K562 (cell line): ENCODE measurements around the gene CREB3L2. TPM values are rescaled to one million over a fixed set of nuclear protein-coding genes. Genes with fewer than 3 reads are reported as not detected.

ENCODE experiments used
- ATAC-seq: fragments of 200-7000 bp; cut with Tn5 transposase; 3 replicates; pipeline ENCODE4 v1.9.1; 2020; ENCODE audit warnings: moderate library complexity
- BruUV-seq: library from RNA; stranded (reverse); fragments of 400-500 nt; replicated peaks from 2 replicates; lab custom pipeline; 2021; lab: Mats Ljungman, UMichigan
- CTCF ChIA-PET: fragments of 300-600 bp; formaldehyde crosslinking; extraction: SDS; loops from one replicate; lab custom pipeline; 2021; ENCODE audit warnings: low intra/inter-chr PET ratio; lab: Yijun Ruan, JAX
- POLR2A ChIA-PET: fragments of 300-600, 350-650 bp; sonication (Branson Sonifier 250); formaldehyde crosslinking; extraction: SDS; loops from one replicate; lab custom pipeline; 2021; ENCODE audit warnings: antibody characterized with exemption, inconsistent platforms; lab: Yijun Ruan, JAX
- DNase-seq, 4 experiments: peaks; one replicate each; pipeline versions ENCODE4 v3.0.0 to v3.0.0-alpha.2; 2011 to 2018; ENCODE audit warnings: low spot score in 3 of 4, mixed read lengths in 3 of 4; ENCODE audit errors: extremely low read depth in 1 of 4
- FAIRE-seq: peaks from 2 replicates; lab custom pipeline; 2011; peaks lifted over from hg19 to GRCh38; lab: Jason Lieb, UNC
- H2AFZ ChIP-seq: 2 replicates; pipeline ENCODE4 v1.6.0; 2011; ENCODE audit warnings: low read depth, low read length, control low read depth, inconsistent platforms
- H3K27ac ChIP-seq: fragments of 200-600 bp; 3 replicates; pipeline ENCODE4 v1.8.0; 2011; ENCODE audit warnings: low read depth, mild to moderate bottlenecking, control low read depth, inconsistent platforms, low read length, moderate library complexity, mixed read lengths; ENCODE audit errors: extremely low read depth
- H3K27me3 ChIP-seq, 2 experiments: fragments of 300-600 bp in 1 of 2; 2 replicates in 1 of 2; 3 replicates in 1 of 2; pipeline versions ENCODE4 v1.6.0 to v1.8.0; 2011; ENCODE audit warnings: inconsistent platforms in 2 of 2, low read length in 2 of 2, mild to moderate bottlenecking in 1 of 2, mixed read lengths in 1 of 2, moderate library complexity in 1 of 2; ENCODE audit not compliant: control insufficient read depth in 2 of 2, insufficient read depth in 2 of 2
- H3K36me3 ChIP-seq: fragments of 300-600 bp; 3 replicates; pipeline ENCODE4 v1.8.0; 2011; ENCODE audit warnings: mild to moderate bottlenecking, low read length, inconsistent platforms; ENCODE audit not compliant: control insufficient read depth, insufficient read depth
- H3K4me1 ChIP-seq, 2 experiments: fragments of 200-600 bp in 1 of 2; replicated peaks in 1 of 2; 2 replicates in 1 of 2; 3 replicates in 1 of 2; pipeline versions ENCODE4 v1.5.1 to v1.8.0; 2011; ENCODE audit warnings: inconsistent platforms in 2 of 2, low read length in 2 of 2, mild to moderate bottlenecking in 1 of 2, mixed read lengths in 1 of 2, moderate library complexity in 1 of 2; ENCODE audit not compliant: control insufficient read depth in 2 of 2, insufficient read depth in 2 of 2
- H3K4me2 ChIP-seq: 2 replicates; pipeline ENCODE4 v1.6.1; 2011; ENCODE audit warnings: low read length, control low read depth, inconsistent platforms, mixed read lengths; ENCODE audit not compliant: insufficient read depth
- H3K4me3 ChIP-seq: fragments of 200-600 bp; sonication (generic), shearing (Covaris generic); 2 replicates; pipeline ENCODE4 v1.5.1; 2016; ENCODE audit warnings: control low read depth, inconsistent platforms
- H3K79me2 ChIP-seq: fragments of 200-600 bp; 3 replicates; pipeline ENCODE4 v1.8.0; 2011; ENCODE audit warnings: low read length, inconsistent platforms; ENCODE audit not compliant: control insufficient read depth, insufficient read depth
- H3K9ac ChIP-seq, 2 experiments: 2 replicates each; pipeline versions ENCODE4 v1.6.0 to v1.6.1; 2011; ENCODE audit warnings: low read depth in 2 of 2, low read length in 2 of 2, control low read depth in 1 of 2, inconsistent platforms in 1 of 2, mild to moderate bottlenecking in 1 of 2, mixed read lengths in 1 of 2; ENCODE audit not compliant: insufficient read depth in 1 of 2
- H3K9me1 ChIP-seq: one replicate; pipeline ENCODE4 v1.6.0; 2011; ENCODE audit warnings: inconsistent platforms, mild to moderate bottlenecking, low read length, moderate library complexity; ENCODE audit not compliant: control insufficient read depth, insufficient read depth
- H3K9me3 ChIP-seq: replicated peaks from 2 replicates; pipeline ENCODE4 v1.5.1; 2011; ENCODE audit warnings: low read depth, low read length, inconsistent platforms; ENCODE audit not compliant: control insufficient read depth, insufficient read depth
- H4K20me1 ChIP-seq: replicated peaks from 2 replicates; pipeline ENCODE4 v1.6.1; 2011; ENCODE audit warnings: low read length, inconsistent platforms, mixed read lengths; ENCODE audit not compliant: control insufficient read depth, insufficient read depth
- DEAF1 ChIP-seq: fragments of 450-650 bp; formaldehyde crosslinking; IDR thresholded peaks from 2 replicates; pipeline ENCODE4 v1.4.0; 2020; ENCODE audit warnings: mild to moderate bottlenecking, moderate library complexity
- E2F6 ChIP-seq, 2 experiments: IDR thresholded peaks; 2 replicates each; pipeline ENCODE4 v1.6.1; 2011; ENCODE audit warnings: borderline replicate concordance in 1 of 2, control low read depth in 1 of 2, low read depth in 1 of 2, low read length in 1 of 2, mild to moderate bottlenecking in 1 of 2, mixed read lengths in 1 of 2, moderate library complexity in 1 of 2; ENCODE audit not compliant: insufficient read depth in 1 of 2, insufficient read length in 1 of 2, poor library complexity in 1 of 2, severe bottlenecking in 1 of 2; ENCODE audit errors: extremely low read depth in 1 of 2
- EWSR1 ChIP-seq: fragments of 450-650 bp; IDR thresholded peaks from 2 replicates; pipeline ENCODE4 v1.6.1; 2018; ENCODE audit warnings: borderline replicate concordance, mild to moderate bottlenecking, low read depth, moderate library complexity; ENCODE audit not compliant: partially characterized antibody
- FOXJ2 ChIP-seq: fragments of 200-800 bp; sonication (Bioruptor generic); IDR thresholded peaks from 2 replicates; pipeline ENCODE4 v1.6.1; 2016; ENCODE audit warnings: missing genetic modification characterization, missing compliant biosample characterization
- KLF16 ChIP-seq: IDR thresholded peaks from 2 replicates; pipeline ENCODE4 v1.6.1; 2016; ENCODE audit warnings: antibody characterized with exemption
- NBN ChIP-seq: fragments of 450-650 bp; IDR thresholded peaks from 2 replicates; pipeline ENCODE4 v1.6.1; 2016; ENCODE audit warnings: low read depth, mild to moderate bottlenecking
- POLR2AphosphoS5 ChIP-seq: IDR thresholded peaks from 2 replicates; pipeline ENCODE4 v1.6.1; 2011; ENCODE audit warnings: mild to moderate bottlenecking, low read depth, low read length, moderate library complexity; ENCODE audit not compliant: control insufficient read depth, insufficient read depth
- POLR2B ChIP-seq: fragments of 450-650 bp; IDR thresholded peaks from 2 replicates; pipeline ENCODE4 v1.6.1; 2018; ENCODE audit warnings: low read depth; ENCODE audit not compliant: partially characterized antibody
- RBM15 ChIP-seq: fragments of 200-400 bp; formaldehyde crosslinking; IDR thresholded peaks from 2 replicates; pipeline ENCODE4 v1.6.1; 2018; ENCODE audit warnings: mild to moderate bottlenecking, low read length, moderate library complexity; ENCODE audit not compliant: insufficient read depth
- ZBTB33 ChIP-seq: sonication (generic); formaldehyde crosslinking; IDR thresholded peaks from 2 replicates; pipeline ENCODE4 v1.8.1; 2023; ENCODE audit warnings: mild to moderate bottlenecking, missing genetic modification reagents
- ZNF174 ChIP-seq: fragments of 250-450 bp; sonication (Bioruptor Pico); IDR thresholded peaks from 2 replicates; pipeline ENCODE4 v1.4.0; 2020; ENCODE audit warnings: mild to moderate bottlenecking
- ZNF184 ChIP-seq: sonication (generic); formaldehyde crosslinking; IDR thresholded peaks from 2 replicates; pipeline ENCODE4 v1.5.0; 2020; ENCODE audit warnings: missing genetic modification reagents
- ZNF589 ChIP-seq: fragments of 200-800 bp; sonication (Bioruptor generic); IDR thresholded peaks from 2 replicates; pipeline ENCODE4 v1.6.1; 2016; ENCODE audit warnings: low read depth, missing genetic modification characterization, missing compliant biosample characterization
- ZSCAN29 ChIP-seq: fragments of 450-650 bp; IDR thresholded peaks from 2 replicates; pipeline ENCODE4 v1.6.1; 2017
- WGBS: fragments of 100-300 bp; shearing (Covaris generic); methylation state at CpG from one replicate; pipeline ENCODE4 v1.1.6; 2016; ENCODE audit warnings: low coverage, mixed read lengths; ENCODE audit not compliant: insufficient coverage; ENCODE audit errors: missing lambda C conversion rate; 5-methylcytosine and 5-hydroxymethylcytosine counted together
- in situ Hi-C: fragments of 300-500 bp; cut with MboI; formaldehyde crosslinking; loops from 4 replicates; pipeline ENCODE4 v1.15.0; 2018; ENCODE audit warnings: inconsistent platforms, mixed read lengths
- intact Hi-C: fragments of 100-400 bp; cut with micrococcal nuclease; formaldehyde crosslinking; loops from 2 replicates; pipeline ENCODE4 v1.14.2; 2022
- polyA plus RNA-seq, 8 experiments: library from polyadenylated mRNA; depleted of rRNA in 4 of 8; stranded (reverse) in 5 of 8; unstranded in 3 of 8; fragments of >200 nt; fragmentation: Nextera tagmentation in 2 of 8; fragmentation: Illumina TruSeq in 1 of 8; extraction: Ambion mirVana in 2 of 8; extraction: Trizol in 1 of 8; gene quantifications; 2 replicates each; pipeline versions ENCODE4 v1.2.1 to v1.2.3, GENCODE V29; 2011 to 2014; ENCODE audit warnings: inconsistent platforms in 1 of 8, missing spikeins in 1 of 8
- total RNA-seq, 7 experiments: library from RNA; depleted of rRNA in 6 of 7; stranded (reverse); fragments of >200 nt in 6 of 7; fragmentation: Illumina TruSeq in 2 of 7; extraction: Trizol in 2 of 7; gene quantifications; 2 replicates each; pipeline versions ENCODE4 v1.2.1 to v1.2.3, GENCODE V29; 2011 to 2021; ENCODE audit warnings: low replicate concordance in 1 of 7

CREB3L2 gene
- total and polyA plus RNA-seq, 9 of the 15 experiments (the other 6 are each of a cell fraction or from before 2014, with no cell fraction given): 7.1 to 45.6 (median 15.8) TPM

GRCh38 chr7:137877027-137877675 is 124.7 kb downstream of the CREB3L2 start (continued):
- no peak for TF ChIP-seq KLF16
- TF ChIP-seq ZNF174 (CRISPR knock-in tag): no peak
- no peak for TF ChIP-seq EWSR1
- no peak for TF ChIP-seq FOXJ2 (tag)
- TF ChIP-seq POLR2B: no peak
- TF ChIP-seq E2F6 (IDR thresholded peaks at IDR 0.05; ENCODE audit: borderline replicate concordance in 1 of 2, extremely low read depth in 1 of 2, insufficient read depth in 1 of 2, insufficient read length in 1 of 2, low read depth in 1 of 2, low read length in 1 of 2, poor library complexity in 1 of 2, severe bottlenecking in 1 of 2): no peak

- H3K27me3 ChIP-seq: no peaks in the 10 kb centered on the region
- H3K4me3 ChIP-seq: no peak overlapping the region
- H3K9ac ChIP-seq: no peak overlapping the region
- intact Hi-C loops: no loop called here
- FAIRE-seq (no peak), DNase-seq (no peak)
- CTCF ChIA-PET: no interaction called here
- TF ChIP-seq ZSCAN29: no peak
- no peak for TF ChIP-seq POLR2AphosphoS5
- TF ChIP-seq NBN: no peak
- TF ChIP-seq ZBTB33 (CRISPR knock-in tag): no peak
- no peak for TF ChIP-seq ZNF589 (CRISPR knock-in tag)
- no peak for TF ChIP-seq ZNF184 (CRISPR knock-in tag)
- TF ChIP-seq DEAF1 (CRISPR knock-in tag): no peak
- TF ChIP-seq RBM15: no peak
- TF ChIP-seq, all 486 proteins: peak for 0
- no peak overlapping the region for H3K4me2 ChIP-seq
- in situ Hi-C loops: no loop called here
- H3K36me3 ChIP-seq: peaks cover 62% of the 10 kb centered on the region
- no peak overlapping the region for H2AFZ ChIP-seq
- H4K20me1 ChIP-seq: no peaks in the 10 kb centered on the region
- TSS peak; percentile 20 for BruUV-seq
- 94% methylated on average over 4 of the region's 4 CpGs for WGBS
- H3K79me2 ChIP-seq: no peaks in the 10 kb centered on the region
- no peaks in the 10 kb centered on the region for H3K9me1 ChIP-seq
- POLR2A ChIA-PET: no interaction called here
- no peaks in the 10 kb centered on the region for H3K9me3 ChIP-seq
- H3K4me1 ChIP-seq: peaks cover 10 to 14% of the 10 kb centered on the region in 2 experiments; a peak in 4 of 5 replicates
- ATAC-seq: no peak
- no peak overlapping the region for H3K27ac ChIP-seq
These were observed 126.1 kb downstream of the CREB3L2 start for GRCh38 chr7:137875746-137876145.
